Nephron (organoid): ENCODE measurements around the gene THSD4.

Experiments
- H3K27ac Mint-ChIP-seq, 3 experiments: 2 replicates each; pipeline ENCODE4 v1.8.0; 2020; ENCODE audit warnings: mixed read lengths in 3 of 3, mild to moderate bottlenecking in 2 of 3, moderate library complexity in 1 of 3
- H3K27me3 Mint-ChIP-seq: 2 replicates; pipeline ENCODE4 v1.8.0; 2021; ENCODE audit warnings: low read depth, mild to moderate bottlenecking, moderate library complexity, mixed read lengths
- H3K36me3 Mint-ChIP-seq: 2 replicates; pipeline ENCODE4 v1.8.0; 2020; ENCODE audit warnings: low read depth, mixed read lengths
- H3K4me1 Mint-ChIP-seq: 2 replicates; pipeline ENCODE4 v1.8.0; 2020; ENCODE audit warnings: mixed read lengths
- H3K4me3 Mint-ChIP-seq, 3 experiments: 2 replicates each; pipeline ENCODE4 v1.8.0; 2020; ENCODE audit warnings: mild to moderate bottlenecking in 3 of 3, mixed read lengths in 3 of 3, moderate library complexity in 2 of 3
- H3K9me3 Mint-ChIP-seq: 2 replicates; pipeline ENCODE4 v1.8.0; 2020; ENCODE audit warnings: mixed read lengths
- TF ChIP-seq, protein P1 (sequence below), 3 experiments: fragments of 200-600 bp; sonication (generic); IDR thresholded peaks; one replicate each; pipeline ENCODE4 v1.5.0; 2021; ENCODE audit warnings: antibody characterized with exemption in 3 of 3; ENCODE audit not compliant: unreplicated experiment in 3 of 3

The THSD4 gene

DNA sequence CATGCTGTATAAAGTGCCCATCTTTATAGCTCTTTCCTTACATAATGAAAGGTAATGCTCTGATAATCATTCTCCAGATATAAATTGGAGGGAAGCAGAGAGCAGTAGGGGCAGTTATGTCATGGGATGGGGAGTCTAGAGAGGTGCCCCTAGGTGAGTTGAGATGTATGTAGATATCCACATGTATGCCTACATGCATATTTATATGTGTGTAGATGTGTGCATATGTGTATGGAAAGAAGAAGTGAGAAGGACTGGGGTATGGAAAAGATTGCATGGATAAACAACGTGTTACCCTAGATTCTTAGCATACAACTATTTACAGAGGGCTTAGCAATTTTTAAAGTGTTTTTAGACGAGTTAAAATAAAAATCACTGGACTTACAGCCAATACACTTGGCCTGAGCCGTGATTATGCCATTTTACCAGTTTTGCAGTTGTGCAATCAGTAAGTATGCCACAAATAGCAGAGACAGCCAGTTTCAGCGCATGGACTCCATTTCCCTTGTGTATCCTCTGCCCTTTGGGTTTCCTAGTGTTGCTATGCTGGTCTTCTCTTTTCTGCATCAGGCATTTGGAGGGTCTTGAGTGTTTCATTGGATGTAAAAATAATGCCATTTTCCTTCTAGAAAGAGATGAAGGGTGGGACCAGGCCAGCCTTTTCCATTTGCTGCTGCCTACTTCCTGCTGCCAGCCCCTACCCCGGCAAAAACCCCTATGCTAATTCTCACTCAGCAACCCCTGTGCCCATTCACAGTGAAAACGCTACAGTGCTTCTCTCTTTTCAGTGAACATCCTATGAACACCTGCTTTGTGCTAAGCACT is 495.7 kb downstream of the THSD4 start:
- Mint-ChIP-seq H3K36me3 (no peaks in the 10 kb centered on the region), H3K4me1 (peaks cover 18% of the 10 kb centered on the region), H3K27ac (no peak overlapping the region), H3K9me3 (no peaks in the 10 kb centered on the region), H3K27me3 (no peaks in the 10 kb centered on the region), H3K4me3 (no peak overlapping the region)
- TF ChIP-seq, protein P1, sequence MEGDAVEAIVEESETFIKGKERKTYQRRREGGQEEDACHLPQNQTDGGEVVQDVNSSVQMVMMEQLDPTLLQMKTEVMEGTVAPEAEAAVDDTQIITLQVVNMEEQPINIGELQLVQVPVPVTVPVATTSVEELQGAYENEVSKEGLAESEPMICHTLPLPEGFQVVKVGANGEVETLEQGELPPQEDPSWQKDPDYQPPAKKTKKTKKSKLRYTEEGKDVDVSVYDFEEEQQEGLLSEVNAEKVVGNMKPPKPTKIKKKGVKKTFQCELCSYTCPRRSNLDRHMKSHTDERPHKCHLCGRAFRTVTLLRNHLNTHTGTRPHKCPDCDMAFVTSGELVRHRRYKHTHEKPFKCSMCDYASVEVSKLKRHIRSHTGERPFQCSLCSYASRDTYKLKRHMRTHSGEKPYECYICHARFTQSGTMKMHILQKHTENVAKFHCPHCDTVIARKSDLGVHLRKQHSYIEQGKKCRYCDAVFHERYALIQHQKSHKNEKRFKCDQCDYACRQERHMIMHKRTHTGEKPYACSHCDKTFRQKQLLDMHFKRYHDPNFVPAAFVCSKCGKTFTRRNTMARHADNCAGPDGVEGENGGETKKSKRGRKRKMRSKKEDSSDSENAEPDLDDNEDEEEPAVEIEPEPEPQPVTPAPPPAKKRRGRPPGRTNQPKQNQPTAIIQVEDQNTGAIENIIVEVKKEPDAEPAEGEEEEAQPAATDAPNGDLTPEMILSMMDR (IDR thresholded peaks at IDR 0.05; ENCODE audit: unreplicated experiment in 3 of 3), result no peak

DNA sequence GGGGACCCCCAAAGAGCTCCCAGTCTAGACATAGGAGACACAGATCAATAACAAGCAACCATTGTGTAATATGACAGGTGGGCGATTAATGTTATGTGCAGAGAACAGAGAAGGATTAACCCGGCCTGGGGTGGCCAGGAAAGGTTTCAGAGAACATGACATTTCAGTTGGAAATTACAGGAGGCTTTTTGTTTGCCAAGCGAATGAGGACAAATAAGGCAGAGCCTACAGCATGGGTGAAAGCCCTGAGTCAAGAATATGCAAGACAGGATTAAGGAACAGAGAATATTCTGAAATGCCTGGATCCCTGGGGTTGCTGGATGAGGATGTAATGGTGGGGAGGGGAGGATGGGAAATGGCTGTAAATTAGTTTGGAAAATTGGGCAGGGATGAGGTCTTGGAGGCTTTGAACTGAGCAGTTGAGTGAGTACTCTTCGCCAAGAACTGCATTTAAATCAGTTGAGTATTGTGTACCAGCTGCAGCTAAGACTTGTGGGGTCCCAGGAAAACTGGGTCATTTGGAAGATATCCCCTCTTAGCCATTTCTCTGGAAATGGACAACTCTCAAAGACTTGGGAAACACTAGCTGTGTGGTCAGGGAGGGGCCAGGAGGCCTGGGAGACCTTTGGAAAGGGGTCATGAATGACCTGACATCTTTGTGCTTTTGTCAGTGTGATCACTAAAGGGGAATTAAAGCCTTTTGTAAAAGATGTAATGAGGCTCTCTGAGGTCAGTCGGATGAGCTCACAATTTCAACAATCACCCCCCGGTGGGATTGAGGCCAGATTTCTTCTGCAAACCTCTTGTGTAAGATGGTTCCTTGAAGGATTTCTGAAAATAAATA is 496.5 kb downstream of the THSD4 start:
- Mint-ChIP-seq H3K27me3 (no peaks in the 10 kb centered on the region), H3K27ac (peak overlapping the region in 1 of 3 experiments; percentile 53), H3K36me3 (no peaks in the 10 kb centered on the region), H3K4me1 (peaks cover 18% of the 10 kb centered on the region), H3K4me3 (no peak overlapping the region), H3K9me3 (no peaks in the 10 kb centered on the region)
- TF ChIP-seq, protein P1 (IDR thresholded peaks at IDR 0.05; ENCODE audit: unreplicated experiment in 3 of 3), result no peak

GRCh38 chr15:71612397-71612722 is 497.1 kb downstream of the THSD4 start:
- Mint-ChIP-seq H3K4me3 (no peak overlapping the region), H3K27me3 (no peaks in the 10 kb centered on the region), H3K27ac (no peak overlapping the region), H3K9me3 (no peaks in the 10 kb centered on the region), H3K4me1 (peaks cover 18% of the 10 kb centered on the region), H3K36me3 (no peaks in the 10 kb centered on the region)
- TF ChIP-seq, protein P1 (IDR thresholded peaks at IDR 0.05; ENCODE audit: unreplicated experiment in 3 of 3), result no peak

GRCh38 chr15:71612869-71613268 is 497.6 kb downstream of the THSD4 start:
- Mint-ChIP-seq H3K9me3 (no peaks in the 10 kb centered on the region), H3K27me3 (no peaks in the 10 kb centered on the region), H3K4me3 (no peak overlapping the region), H3K27ac (no peak overlapping the region), H3K36me3 (no peaks in the 10 kb centered on the region), H3K4me1 (peaks cover 18% of the 10 kb centered on the region)
- TF ChIP-seq, protein P1 (IDR thresholded peaks at IDR 0.05; ENCODE audit: unreplicated experiment in 3 of 3), result no peak

- no peaks in the 10 kb centered on the region for H3K9me3 Mint-ChIP-seq
- H3K27ac Mint-ChIP-seq, result no peak overlapping the region
- H3K4me1 Mint-ChIP-seq, result no peaks in the 10 kb centered on the region
- no peaks in the 10 kb centered on the region for H3K27me3 Mint-ChIP-seq
- no peak overlapping the region for H3K4me3 Mint-ChIP-seq
- H3K36me3 Mint-ChIP-seq, result no peaks in the 10 kb centered on the region
- TF ChIP-seq, protein P1 (IDR thresholded peaks at IDR 0.05; ENCODE audit: unreplicated experiment in 3 of 3), result no peak
Observed at GRCh38 chr15:71623111-71623510, 507.8 kb downstream of the THSD4 start.
